ENCODE results near the gene LRRC36.

DNA sequence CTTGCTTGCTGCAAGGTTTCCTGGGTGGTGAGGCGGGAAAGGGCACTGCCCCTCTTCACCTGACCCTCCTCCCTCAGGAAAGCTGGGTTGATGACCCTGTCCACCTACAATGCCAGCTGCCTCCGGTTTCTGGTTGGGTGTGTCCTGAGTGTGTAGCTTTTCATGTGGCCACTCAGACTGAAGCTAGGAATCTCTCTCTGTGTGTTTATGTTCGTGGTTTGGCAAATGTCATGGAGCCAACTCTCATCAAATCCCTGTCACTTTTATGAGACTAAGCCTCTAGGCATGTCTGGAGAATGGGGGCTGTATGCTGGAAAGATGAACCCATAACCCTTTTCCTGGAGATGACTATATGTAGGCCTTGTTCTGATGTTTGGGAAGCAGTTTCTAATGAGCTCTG, 30.2 kb upstream of the LRRC36 start:
- no peak for TF ChIP-seq POLR2A (IDR thresholded peaks at IDR 0.05)
- TF ChIP-seq, protein P1, sequence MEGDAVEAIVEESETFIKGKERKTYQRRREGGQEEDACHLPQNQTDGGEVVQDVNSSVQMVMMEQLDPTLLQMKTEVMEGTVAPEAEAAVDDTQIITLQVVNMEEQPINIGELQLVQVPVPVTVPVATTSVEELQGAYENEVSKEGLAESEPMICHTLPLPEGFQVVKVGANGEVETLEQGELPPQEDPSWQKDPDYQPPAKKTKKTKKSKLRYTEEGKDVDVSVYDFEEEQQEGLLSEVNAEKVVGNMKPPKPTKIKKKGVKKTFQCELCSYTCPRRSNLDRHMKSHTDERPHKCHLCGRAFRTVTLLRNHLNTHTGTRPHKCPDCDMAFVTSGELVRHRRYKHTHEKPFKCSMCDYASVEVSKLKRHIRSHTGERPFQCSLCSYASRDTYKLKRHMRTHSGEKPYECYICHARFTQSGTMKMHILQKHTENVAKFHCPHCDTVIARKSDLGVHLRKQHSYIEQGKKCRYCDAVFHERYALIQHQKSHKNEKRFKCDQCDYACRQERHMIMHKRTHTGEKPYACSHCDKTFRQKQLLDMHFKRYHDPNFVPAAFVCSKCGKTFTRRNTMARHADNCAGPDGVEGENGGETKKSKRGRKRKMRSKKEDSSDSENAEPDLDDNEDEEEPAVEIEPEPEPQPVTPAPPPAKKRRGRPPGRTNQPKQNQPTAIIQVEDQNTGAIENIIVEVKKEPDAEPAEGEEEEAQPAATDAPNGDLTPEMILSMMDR (IDR thresholded peaks at IDR 0.05 in 8 of 11, conservative IDR thresholded peaks at IDR 0.05 in 3 of 11), result no peak
